D721Med (cell line): Measurements from ENCODE around the gene JPT1.
A peak's percentile ranks its signal among the peaks of the same experiment; 100 is the strongest.
"Not testable (repeated sequence)": the region's sequence is repeated elsewhere in the genome, so short reads cannot be mapped to it uniquely, and the experiment has no call there.

Experiments
- DNase-seq: peaks from one replicate; pipeline ENCODE4 v3.0.0; 2011; ENCODE audit warnings: low spot score; ENCODE audit not compliant: insufficient read length
- FAIRE-seq: peaks from 2 replicates; lab custom pipeline; 2011; peaks lifted over from hg19 to GRCh38; lab: Jason Lieb, UNC
- TF ChIP-seq, protein P1 (sequence below): IDR thresholded peaks from 2 replicates; pipeline ENCODE4 v1.5.1; 2012; ENCODE audit warnings: mild to moderate bottlenecking, control low read depth; ENCODE audit not compliant: insufficient read depth; ENCODE audit errors: missing control alignments

Gene JPT1

DNA sequence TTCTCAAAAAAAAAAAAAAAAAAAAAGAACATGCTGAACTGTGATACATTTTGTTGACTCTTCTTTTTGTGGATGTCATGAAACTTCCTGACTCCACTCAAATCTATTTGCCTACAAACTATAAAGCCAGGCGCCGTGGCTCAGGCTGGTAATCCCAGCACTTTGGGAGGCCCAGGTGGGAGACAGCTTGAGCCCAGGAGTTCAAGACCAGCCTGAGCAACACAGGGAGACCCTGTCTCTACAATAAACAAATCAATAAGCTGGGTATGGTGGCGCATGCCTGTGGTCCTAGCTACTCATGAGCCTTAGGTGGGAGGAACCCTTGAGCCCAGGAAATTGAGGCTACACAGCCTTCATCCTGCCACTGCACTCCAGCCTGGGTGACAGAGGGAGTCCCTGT, 21.3 kb downstream of the JPT1 start:
- no peak for FAIRE-seq
- TF ChIP-seq, protein P1, sequence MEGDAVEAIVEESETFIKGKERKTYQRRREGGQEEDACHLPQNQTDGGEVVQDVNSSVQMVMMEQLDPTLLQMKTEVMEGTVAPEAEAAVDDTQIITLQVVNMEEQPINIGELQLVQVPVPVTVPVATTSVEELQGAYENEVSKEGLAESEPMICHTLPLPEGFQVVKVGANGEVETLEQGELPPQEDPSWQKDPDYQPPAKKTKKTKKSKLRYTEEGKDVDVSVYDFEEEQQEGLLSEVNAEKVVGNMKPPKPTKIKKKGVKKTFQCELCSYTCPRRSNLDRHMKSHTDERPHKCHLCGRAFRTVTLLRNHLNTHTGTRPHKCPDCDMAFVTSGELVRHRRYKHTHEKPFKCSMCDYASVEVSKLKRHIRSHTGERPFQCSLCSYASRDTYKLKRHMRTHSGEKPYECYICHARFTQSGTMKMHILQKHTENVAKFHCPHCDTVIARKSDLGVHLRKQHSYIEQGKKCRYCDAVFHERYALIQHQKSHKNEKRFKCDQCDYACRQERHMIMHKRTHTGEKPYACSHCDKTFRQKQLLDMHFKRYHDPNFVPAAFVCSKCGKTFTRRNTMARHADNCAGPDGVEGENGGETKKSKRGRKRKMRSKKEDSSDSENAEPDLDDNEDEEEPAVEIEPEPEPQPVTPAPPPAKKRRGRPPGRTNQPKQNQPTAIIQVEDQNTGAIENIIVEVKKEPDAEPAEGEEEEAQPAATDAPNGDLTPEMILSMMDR = no peak

DNA sequence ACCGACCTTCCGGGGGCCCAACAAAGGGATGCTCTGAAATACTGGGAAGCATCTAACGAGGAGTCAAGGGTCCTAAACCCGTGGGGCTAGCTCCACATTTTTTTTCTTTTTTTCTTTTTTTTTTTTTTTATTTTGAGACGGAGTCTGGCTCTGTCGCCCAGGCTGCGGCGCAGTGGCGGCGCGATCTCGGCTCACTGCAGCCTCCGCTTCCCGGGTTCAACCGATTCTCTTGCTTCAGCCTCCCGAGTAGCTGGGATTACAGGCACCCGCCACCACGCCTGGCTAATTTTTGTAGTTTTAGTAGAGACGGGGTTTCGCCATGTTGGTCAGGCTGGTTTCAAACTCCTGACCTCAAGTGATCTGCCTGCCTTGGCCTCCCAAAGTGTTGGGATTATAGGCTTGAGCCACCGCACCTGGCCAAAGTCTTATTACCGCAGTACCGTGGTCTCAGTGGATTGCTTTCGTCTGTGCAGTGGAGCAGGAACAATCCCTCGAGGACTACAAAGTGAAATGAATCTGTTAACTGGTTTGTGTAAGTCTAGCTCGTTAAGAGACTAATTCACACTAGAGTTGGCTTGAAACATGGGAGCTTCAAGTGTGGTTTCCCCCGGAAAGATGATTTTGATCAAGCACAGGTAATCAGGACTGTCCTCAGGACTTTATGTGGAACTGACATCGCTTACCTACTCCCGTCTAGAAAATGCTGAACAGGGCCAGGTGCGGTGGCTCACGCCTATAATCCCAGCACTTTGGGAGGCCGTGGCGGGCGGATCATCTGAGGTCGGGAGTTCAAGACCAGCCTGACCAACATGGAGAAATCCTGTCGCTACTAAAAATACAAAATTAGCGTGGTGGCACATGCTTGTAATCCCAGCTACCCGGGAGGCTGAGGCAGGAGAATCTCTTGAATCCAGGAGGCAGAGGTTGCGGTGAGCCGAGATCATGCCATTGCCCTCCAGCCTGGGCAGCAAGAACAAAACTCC, 22.0 kb downstream of the JPT1 start:
- FAIRE-seq, DNase-seq: not testable (repeated sequence)

More for the DNA sequence above, 21.3 kb downstream of the JPT1 start:
- DNase-seq = no peak

DNA sequence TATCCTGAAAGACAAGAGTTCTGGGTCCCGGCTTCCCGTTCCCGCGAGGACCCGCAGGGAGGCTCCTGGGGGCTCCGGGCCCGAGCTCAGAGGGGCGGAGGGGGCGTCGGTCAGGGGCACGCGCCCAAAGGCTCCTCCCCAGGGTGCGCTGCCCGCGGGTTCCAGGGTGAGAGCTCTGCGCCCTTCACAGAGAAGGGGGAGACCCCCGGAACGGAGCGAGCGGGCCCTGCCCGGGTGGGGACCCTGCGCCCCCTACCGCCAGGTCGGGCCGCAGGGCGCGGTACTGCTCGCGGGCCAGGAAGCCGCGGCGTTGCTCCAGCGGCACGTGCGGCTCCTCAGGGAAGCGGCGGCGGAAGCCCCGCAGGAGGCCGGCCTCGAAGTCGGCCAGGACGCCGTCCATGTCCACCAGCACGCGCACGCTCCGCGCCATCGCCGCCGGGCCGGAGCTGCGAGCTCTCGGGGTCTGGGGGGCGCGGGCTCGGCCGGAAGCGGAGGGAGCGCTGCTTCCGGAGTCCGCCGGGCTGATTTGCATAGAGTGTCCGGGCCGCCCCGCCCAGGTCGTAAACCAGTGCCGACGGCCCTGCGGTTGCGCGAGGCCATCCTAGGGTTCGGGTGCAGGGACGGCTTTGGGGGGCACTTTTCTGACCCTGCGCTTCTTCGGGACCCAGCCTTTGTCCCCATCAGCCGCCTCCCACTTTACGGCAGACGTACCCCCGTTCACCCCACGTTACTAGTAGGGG, 22.9 kb downstream of the JPT1 start, which contains the start of gene NT5C:
Gene NT5C (minus strand): TSS at position 465 of the 740 bp plus-strand sequence. CDS start 35 bp downstream, at position 430.
- FAIRE-seq (no peak), DNase-seq (peak; percentile 72)
- TF ChIP-seq, protein P1 = peak; percentile 63

DNA sequence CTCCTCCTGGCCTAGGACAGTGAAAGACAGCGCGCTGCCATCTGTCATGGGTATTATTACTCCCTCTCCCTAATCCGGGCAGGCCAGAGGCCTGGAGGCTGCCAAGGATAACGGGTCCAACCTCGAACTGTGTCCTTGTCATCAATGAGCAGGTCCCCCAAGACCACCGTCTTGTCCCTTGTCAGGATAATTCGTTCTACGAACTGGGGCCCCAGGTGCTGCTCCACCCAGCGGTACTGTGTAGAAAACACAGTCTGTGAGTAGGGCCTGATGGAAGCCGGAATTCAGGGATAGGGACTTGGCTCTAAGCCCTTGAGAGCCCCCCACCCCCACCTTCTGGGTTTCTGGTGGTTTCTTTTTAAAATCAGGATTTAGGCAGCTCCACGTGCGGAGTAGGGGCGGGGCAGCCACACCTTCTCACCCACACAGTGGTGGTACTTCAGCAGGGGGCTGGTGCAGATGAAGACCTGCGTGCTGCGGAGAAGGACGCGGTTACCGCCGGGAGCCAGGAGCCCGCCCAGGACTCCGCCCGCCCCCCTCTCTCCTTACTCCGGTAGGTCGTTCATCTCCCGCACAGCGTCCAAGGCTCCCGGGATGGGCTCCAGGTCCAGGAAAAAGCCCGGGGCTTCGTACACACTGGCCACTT, 23.6 kb downstream of the JPT1 start:
- TF ChIP-seq, protein P1 = peak; percentile 67
- FAIRE-seq (no peak), DNase-seq (no peak)

DNA sequence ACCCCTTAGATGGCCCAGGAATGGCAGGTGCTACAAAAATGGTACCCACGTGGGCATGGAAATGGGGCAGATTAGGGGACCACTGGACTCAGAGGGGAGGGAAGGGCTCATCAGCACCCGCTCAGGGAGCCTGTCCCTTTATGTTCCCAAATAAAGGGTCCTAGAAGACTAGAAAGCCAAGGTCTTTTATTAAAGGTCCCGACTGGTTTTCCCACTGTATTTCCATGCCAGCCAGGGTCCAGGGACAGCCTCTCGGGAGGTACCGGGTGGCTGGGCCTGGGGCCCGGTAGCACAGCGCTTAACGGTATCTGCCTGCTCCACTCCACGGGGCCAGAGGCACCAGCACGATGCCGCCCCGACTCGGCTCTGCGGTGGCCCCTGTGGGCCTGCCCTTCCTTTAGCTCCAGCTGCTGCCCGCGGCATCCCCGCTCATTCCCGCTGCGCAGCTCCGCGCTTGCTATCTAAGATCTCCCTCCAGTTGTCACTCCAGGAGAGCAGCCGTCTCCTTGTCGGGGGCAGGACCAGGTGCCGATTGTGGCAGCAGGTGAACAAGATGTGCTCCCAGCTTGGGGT, 24.2 kb downstream of the JPT1 start:
- DNase-seq = no peak
- no peak for FAIRE-seq
- TF ChIP-seq, protein P1 = no peak

DNA sequence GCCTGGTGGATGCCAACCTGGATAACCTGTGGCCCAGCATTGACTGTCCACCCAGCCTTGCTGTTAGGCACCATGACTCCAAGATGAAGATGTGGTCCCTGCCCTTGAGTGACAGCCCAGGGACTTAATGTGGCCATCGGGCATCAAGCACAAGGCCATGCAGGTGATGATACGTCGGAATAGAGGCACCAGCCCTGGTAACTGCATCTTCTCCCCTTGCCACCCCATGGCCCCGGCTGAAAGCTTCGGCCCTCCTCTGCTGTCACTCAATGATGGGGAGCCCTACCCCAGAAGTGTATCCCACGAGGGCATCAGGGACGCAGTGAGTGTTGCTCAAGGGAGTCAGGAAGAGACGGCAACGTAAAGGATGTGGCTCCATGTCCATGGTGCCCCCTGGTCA, 24.7 kb downstream of the JPT1 start:
- TF ChIP-seq, protein P1 = no peak
- no peak for FAIRE-seq

More for the DNA sequence above, 24.7 kb downstream of the JPT1 start:
- no peak for DNase-seq
